A549 (cell line): ENCODE results near the gene RHBDL1. TPM values are rescaled to one million over a fixed set of nuclear protein-coding genes. Genes with fewer than 3 reads are reported as not detected.
A peak's percentile ranks its signal among the peaks of the same experiment; 100 is the strongest.

ENCODE experiments used
- ATAC-seq, 2 experiments: fragments of 200-7000 bp in 1 of 2; fragments of >200 bp in 1 of 2; cut with Nextera tagmentation in 1 of 2; cut with Tn5 transposase in 1 of 2; 3 replicates each; pipeline versions ENCODE4 v1.8.0 to v1.9.1; 2018 to 2020; ENCODE audit warnings: mild to moderate bottlenecking in 1 of 2, moderate library complexity in 1 of 2
- CTCF ChIA-PET: fragments of 300-600 bp; sonication (Branson Sonifier 250); formaldehyde crosslinking; extraction: SDS; loops from one replicate; lab custom pipeline; 2021; ENCODE audit warnings: antibody characterized with exemption, inconsistent platforms; lab: Yijun Ruan, JAX
- POLR2A ChIA-PET: fragments of 350-600 bp; formaldehyde crosslinking; extraction: SDS; loops from one replicate; lab custom pipeline; 2021; ENCODE audit warnings: antibody characterized with exemption, inconsistent platforms; lab: Yijun Ruan, JAX
- DNase-seq, 2 experiments: peaks; one replicate each; pipeline versions ENCODE4 v3.0.0 to v3.0.0-alpha.2; 2011 to 2016; ENCODE audit warnings: low read depth in 1 of 2, low spot score in 1 of 2
- FAIRE-seq: peaks from 2 replicates; lab custom pipeline; 2011; peaks lifted over from hg19 to GRCh38; lab: Jason Lieb, UNC
- H3K27ac ChIP-seq, 2 experiments: fragments of >200 bp; sonication (Bioruptor Twin); formaldehyde crosslinking; 3 replicates each; pipeline ENCODE4 v1.5.1; 2016 to 2017
- H3K4me1 ChIP-seq: fragments of >200 bp; sonication (Bioruptor Twin); formaldehyde crosslinking; 3 replicates; pipeline ENCODE4 v1.6.1; 2016
- H3K4me2 ChIP-seq: fragments of >200 bp; sonication (Bioruptor Twin); formaldehyde crosslinking; 3 replicates; pipeline ENCODE4 v1.6.1; 2016
- H3K4me3 ChIP-seq: fragments of >200 bp; sonication (Bioruptor Twin); formaldehyde crosslinking; 3 replicates; pipeline ENCODE4 v1.5.1; 2016
- H3K9me3 ChIP-seq: fragments of >200 bp; sonication (Bioruptor Twin); formaldehyde crosslinking; 3 replicates; pipeline ENCODE4 v1.6.1; 2016
- BHLHE40 ChIP-seq: IDR thresholded peaks from 2 replicates; pipeline ENCODE4 v1.6.1; 2012; ENCODE audit warnings: low read depth, low read length, inconsistent platforms
- CBX2 ChIP-seq: fragments of 200-600 bp; sonication (generic); IDR thresholded peaks from 2 replicates; pipeline ENCODE4 v1.6.1; 2016; ENCODE audit warnings: low read depth, mild to moderate bottlenecking, borderline replicate concordance
- CEBPB ChIP-seq, 2 experiments: fragments of >200 bp in 1 of 2; sonication (Bioruptor Twin) in 1 of 2; formaldehyde crosslinking in 1 of 2; IDR thresholded peaks; 2 replicates each; pipeline ENCODE4 v1.6.1; 2012 to 2016
- CHD4 ChIP-seq: fragments of 200-600 bp; sonication (generic); IDR thresholded peaks from 2 replicates; pipeline ENCODE4 v1.6.1; 2016; ENCODE audit warnings: antibody characterized with exemption, mild to moderate bottlenecking, borderline replicate concordance
- HDAC2 ChIP-seq: fragments of 200-600 bp; sonication (generic); IDR thresholded peaks from 2 replicates; pipeline ENCODE4 v1.6.1; 2016
- HEYL ChIP-seq: fragments of 250-450 bp; sonication (Bioruptor Pico); IDR thresholded peaks from 2 replicates; pipeline ENCODE4 v1.8.0; 2021; ENCODE audit warnings: mild to moderate bottlenecking, moderate library complexity
- HOXA7 ChIP-seq: fragments of 250-450 bp; sonication (Bioruptor Pico); IDR thresholded peaks from 2 replicates; pipeline ENCODE4 v1.5.0; 2020; ENCODE audit warnings: mild to moderate bottlenecking, moderate library complexity
- HOXB5 ChIP-seq: fragments of 250-450 bp; sonication (Bioruptor Pico); IDR thresholded peaks from 2 replicates; pipeline ENCODE4 v1.5.0; 2020; ENCODE audit warnings: mild to moderate bottlenecking, moderate library complexity
- JUN ChIP-seq, 2 experiments: fragments of >200 bp; sonication (Bioruptor Twin); formaldehyde crosslinking; IDR thresholded peaks; 2 replicates in 1 of 2; 3 replicates in 1 of 2; pipeline ENCODE4 v1.6.1; 2016 to 2017
- KDM1A ChIP-seq: fragments of 200-600 bp; sonication (generic); IDR thresholded peaks from 2 replicates; pipeline ENCODE4 v1.6.1; 2016; ENCODE audit warnings: low read depth, mild to moderate bottlenecking
- MAFK ChIP-seq: fragments of 450-650 bp; IDR thresholded peaks from 2 replicates; pipeline ENCODE4 v1.6.1; 2014; ENCODE audit not compliant: partially characterized antibody
- MAZ ChIP-seq: fragments of 150-350 bp; IDR thresholded peaks from 2 replicates; pipeline ENCODE4 v1.6.1; 2014; ENCODE audit warnings: antibody characterized with exemption, low read depth, low read length, borderline replicate concordance
- PHF8 ChIP-seq: fragments of 200-600 bp; sonication (generic); IDR thresholded peaks from 2 replicates; pipeline ENCODE4 v1.6.1; 2016; ENCODE audit warnings: low read depth, mild to moderate bottlenecking, antibody characterized with exemption, moderate library complexity, borderline replicate concordance
- POLR2A ChIP-seq: IDR thresholded peaks from 2 replicates; pipeline ENCODE4 v1.6.1; 2012; ENCODE audit warnings: mild to moderate bottlenecking, low read length
- POLR2AphosphoS2 ChIP-seq: conservative IDR thresholded peaks from 2 replicates; pipeline ENCODE4 v1.6.1; 2012; ENCODE audit warnings: low read length, improper control_type of control experiment, inconsistent platforms
- RAD21 ChIP-seq, 2 experiments: fragments of >200 bp in 1 of 2; sonication (Bioruptor Twin) in 1 of 2; formaldehyde crosslinking in 1 of 2; IDR thresholded peaks in 1 of 2; conservative IDR thresholded peaks in 1 of 2; 2 replicates in 1 of 2; 3 replicates in 1 of 2; pipeline ENCODE4 v1.6.1; 2012 to 2018; ENCODE audit warnings: inconsistent platforms in 1 of 2
- RARB ChIP-seq: fragments of 250-450 bp; sonication (Bioruptor Pico); IDR thresholded peaks from 2 replicates; pipeline ENCODE4 v1.8.0; 2021; ENCODE audit warnings: mild to moderate bottlenecking, moderate library complexity
- RNF2 ChIP-seq: fragments of 200-600 bp; sonication (generic); IDR thresholded peaks from 2 replicates; pipeline ENCODE4 v1.6.1; 2016; ENCODE audit warnings: low read depth, mild to moderate bottlenecking, antibody characterized with exemption, moderate library complexity, borderline replicate concordance
- ZFP36 ChIP-seq: fragments of 450-650 bp; IDR thresholded peaks from 2 replicates; pipeline ENCODE4 v1.6.1; 2014; ENCODE audit warnings: borderline replicate concordance; ENCODE audit not compliant: partially characterized antibody
- ZNF302 ChIP-seq: fragments of 250-450 bp; sonication (Bioruptor Pico); IDR thresholded peaks from 2 replicates; pipeline ENCODE4 v1.9.0; 2021; ENCODE audit warnings: inconsistent platforms, mild to moderate bottlenecking, moderate library complexity
- ZSCAN20 ChIP-seq: fragments of 250-450 bp; sonication (Bioruptor Pico); IDR thresholded peaks from 2 replicates; pipeline ENCODE4 v1.8.0; 2022; ENCODE audit warnings: mild to moderate bottlenecking, moderate library complexity
- WGBS: methylation state at CpG from one replicate; pipeline ENCODE4 v1.1.6; 2017; ENCODE audit errors: missing lambda C conversion rate; 5-methylcytosine and 5-hydroxymethylcytosine counted together
- polyA plus RNA-seq, 4 experiments: library from polyadenylated mRNA; depleted of rRNA in 3 of 4; stranded (reverse); fragments of >200 nt; fragmentation: RNase III in 1 of 4; extraction: RNeasy Plus Mini Kit Qiagen cat#74134 plus additional on column Dnase treatment in 1 of 4; gene quantifications; 2 replicates in 3 of 4; 3 replicates in 1 of 4; pipeline ENCODE4 v1.2.3, GENCODE V29; 2011 to 2017
- TF ChIP-seq, protein P1 (sequence below): IDR thresholded peaks from 2 replicates; pipeline ENCODE4 v1.6.1; 2012
- TF ChIP-seq, protein P2 (sequence below): fragments of 450-650 bp; IDR thresholded peaks from 2 replicates; pipeline ENCODE4 v1.6.1; 2014; ENCODE audit warnings: antibody characterized with exemption
- TF ChIP-seq, protein P3 (sequence below): fragments of >200 bp; sonication (Bioruptor Twin); formaldehyde crosslinking; IDR thresholded peaks from 2 replicates; pipeline ENCODE4 v1.6.1; 2016
- TF ChIP-seq, protein P4 (sequence below): fragments of 250-450 bp; sonication (Bioruptor Pico); IDR thresholded peaks from 2 replicates; pipeline ENCODE4 v1.5.0; 2020; ENCODE audit warnings: low read depth, mild to moderate bottlenecking, moderate library complexity
- TF ChIP-seq, protein P5 (sequence below): fragments of 200-600 bp; sonication (generic); IDR thresholded peaks from 2 replicates; pipeline ENCODE4 v1.6.1; 2016; ENCODE audit warnings: antibody characterized with exemption, mild to moderate bottlenecking, moderate library complexity
- TF ChIP-seq, protein P6 (sequence below): IDR thresholded peaks from 2 replicates; pipeline ENCODE4 v1.6.1; 2012; ENCODE audit warnings: low read depth, borderline replicate concordance

Gene RHBDL1
- polyA plus RNA-seq, 2 of the 4 experiments (the other 2 are of a cell fraction): 0.56 to 1.4 TPM

DNA sequence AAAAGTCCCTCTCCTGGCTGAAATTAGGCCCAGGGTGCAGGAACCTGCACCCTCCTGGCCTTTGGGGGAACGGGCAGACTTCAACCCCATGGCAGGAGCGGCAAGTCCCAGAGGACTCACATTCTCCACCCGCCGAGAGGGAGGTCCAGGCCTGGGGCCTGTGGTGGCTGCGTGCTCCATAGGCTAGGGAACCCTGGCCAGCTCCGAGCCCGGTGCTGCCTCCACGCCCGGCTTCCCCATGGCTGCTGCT, 50.6 kb downstream of the RHBDL1 start:
- Histone ChIP-seq H3K4me3 (peak overlapping the region; percentile 60; the same call in 1 of the 3 replicates), H3K4me2 (peak overlapping the region; percentile 100), H3K27ac (peak overlapping the region in 1 of 2 experiments; percentile 91; a peak in 4 of 6 replicates), H3K9me3 (no peaks in the 10 kb centered on the region), H3K4me1 (peaks cover 21% of the 10 kb centered on the region)
- DNase-seq (no peak), FAIRE-seq (no peak), ATAC-seq (peak in 1 of 2 experiments; percentile 1; a peak in 2 of 6 replicates)
- WGBS: 84% methylated on average over 9 of the region's 9 CpGs
- 0 out of 2 replicates have a peak, but pooled peaks have one; percentile 4 for TF ChIP-seq POLR2A
- TF ChIP-seq HOXA7 (CRISPR knock-in tag): no peak
- CTCF ChIA-PET: interaction anchor here (0.7 to 28.0 kb wide), 5 partner anchors 6 to 60 kb away, joined by 3 to 656 read pairs (median 17); partner anchors contain the start of genes ANTKMT, CCDC78, CIAO3 and FBXL16
- POLR2A ChIA-PET: interaction anchor here (1.2 to 4.2 kb wide), 2 partner anchors 11 to 14 kb away, joined by 5 to 23 read pairs; partner anchors contain the start of gene METRN

DNA sequence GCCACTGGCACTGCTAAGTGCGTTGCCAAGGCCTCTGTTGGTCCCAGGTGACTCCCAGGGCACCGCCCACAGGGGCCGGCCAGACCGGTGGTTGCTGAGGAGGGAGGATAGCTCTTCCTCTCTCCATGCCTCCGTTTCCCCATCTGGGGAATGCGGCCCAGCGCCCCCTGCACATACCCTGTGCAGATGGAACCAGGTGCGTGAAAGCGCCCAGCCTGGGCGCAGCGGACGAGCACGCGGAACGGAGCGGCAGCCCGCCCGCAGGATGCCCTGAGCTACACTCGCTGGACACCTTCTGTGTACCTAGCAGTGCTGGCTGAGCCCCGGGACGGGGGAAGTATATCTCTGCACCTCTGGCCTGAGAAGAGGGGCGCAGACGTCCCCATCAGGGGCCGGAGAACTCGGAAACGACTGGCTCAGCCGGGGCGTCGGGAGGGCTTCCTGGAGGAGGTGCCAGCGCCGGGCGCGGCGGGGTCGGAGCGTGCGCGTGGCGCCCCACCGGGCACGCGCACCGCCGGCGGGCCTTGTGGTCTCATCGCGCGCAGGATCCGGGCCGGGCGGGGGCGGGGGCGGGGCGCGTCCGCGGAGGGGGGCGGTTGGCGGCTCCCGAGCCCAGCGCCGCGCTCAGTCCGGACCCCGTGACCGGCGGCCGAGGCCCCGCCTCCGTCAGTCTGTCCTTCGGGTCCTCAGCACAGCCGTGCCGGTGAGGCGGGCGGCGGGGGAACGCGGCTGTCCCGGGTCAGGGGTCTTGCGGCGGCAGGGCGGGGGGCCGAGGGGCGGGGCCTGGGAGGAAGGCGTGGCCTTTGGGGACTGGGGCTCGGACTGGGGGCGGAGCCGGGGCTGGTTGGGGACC, 51.2 kb downstream of the RHBDL1 start, which contains the start of the genes CCDC78 and HAGHL:
CCDC78 (minus strand) TSS at position 6 of the 853 bp plus-strand sequence. CDS start 76 bp downstream, outside the sequence.
HAGHL (plus strand) TSS at position 669 of the 853 bp plus-strand sequence. CDS start 404 bp downstream, outside the sequence.
- DNase-seq (no peak), ATAC-seq (peak; percentile 4 to 12; a peak in 4 of 6 replicates), FAIRE-seq (no peak)
- POLR2A ChIA-PET: interaction anchor here (1.2 to 4.2 kb wide), 2 partner anchors 11 to 15 kb away, joined by 5 to 23 read pairs; partner anchors contain the start of gene METRN
- Histone ChIP-seq H3K4me1 (peaks cover 19% of the 10 kb centered on the region), H3K27ac (peak within 1 kb of the TSS; percentile 89 to 91), H3K4me3 (peak within 1 kb of the TSS; percentile 60), H3K9me3 (no peaks in the 10 kb centered on the region), H3K4me2 (peak within 1 kb of the TSS; percentile 100)
- CTCF ChIA-PET: interaction anchor here (0.7 to 28.0 kb wide), 4 partner anchors 6 to 59 kb away, joined by 3 to 656 read pairs (median 336); partner anchors contain the start of genes ANTKMT, CCDC78, CIAO3 and FBXL16
- TF ChIP-seq RARB (no peak), CHD4 (no peak), RNF2 (peak; percentile 66; the same call in 1 of the 2 replicates), ZSCAN20 (CRISPR knock-in tag) (no peak), JUN (IDR thresholded peaks at IDR 0.05) (peak in 1 of 2 experiments; percentile 59; a peak in 2 of 5 replicates), KDM1A (peak; percentile 63; the same call in 1 of the 2 replicates), CBX2 (no peak), ZFP36 (peak; percentile 98), HDAC2 (no peak), POLR2AphosphoS2 (0 out of 2 replicates have a peak, but pooled peaks have one; percentile 45), PHF8 (no peak), ZNF302 (CRISPR knock-in tag) (no peak), MAFK (no peak), MAZ (no peak), CEBPB (IDR thresholded peaks at IDR 0.05) (no peak), HEYL (CRISPR knock-in tag) (no peak), RAD21 (conservative IDR thresholded peaks at IDR 0.05 in 1 of 2, IDR thresholded peaks at IDR 0.05 in 1 of 2) (no peak), HOXB5 (CRISPR knock-in tag) (no peak), BHLHE40 (no peak)
- TF ChIP-seq, protein P1, sequence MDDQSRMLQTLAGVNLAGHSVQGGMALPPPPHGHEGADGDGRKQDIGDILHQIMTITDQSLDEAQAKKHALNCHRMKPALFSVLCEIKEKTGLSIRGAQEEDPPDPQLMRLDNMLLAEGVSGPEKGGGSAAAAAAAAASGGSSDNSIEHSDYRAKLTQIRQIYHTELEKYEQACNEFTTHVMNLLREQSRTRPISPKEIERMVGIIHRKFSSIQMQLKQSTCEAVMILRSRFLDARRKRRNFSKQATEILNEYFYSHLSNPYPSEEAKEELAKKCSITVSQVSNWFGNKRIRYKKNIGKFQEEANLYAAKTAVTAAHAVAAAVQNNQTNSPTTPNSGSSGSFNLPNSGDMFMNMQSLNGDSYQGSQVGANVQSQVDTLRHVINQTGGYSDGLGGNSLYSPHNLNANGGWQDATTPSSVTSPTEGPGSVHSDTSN: peak; percentile 41; the same call in 1 of the 2 replicates
- TF ChIP-seq, protein P2, sequence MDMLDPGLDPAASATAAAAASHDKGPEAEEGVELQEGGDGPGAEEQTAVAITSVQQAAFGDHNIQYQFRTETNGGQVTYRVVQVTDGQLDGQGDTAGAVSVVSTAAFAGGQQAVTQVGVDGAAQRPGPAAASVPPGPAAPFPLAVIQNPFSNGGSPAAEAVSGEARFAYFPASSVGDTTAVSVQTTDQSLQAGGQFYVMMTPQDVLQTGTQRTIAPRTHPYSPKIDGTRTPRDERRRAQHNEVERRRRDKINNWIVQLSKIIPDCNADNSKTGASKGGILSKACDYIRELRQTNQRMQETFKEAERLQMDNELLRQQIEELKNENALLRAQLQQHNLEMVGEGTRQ: no peak
- TF ChIP-seq, protein P3, sequence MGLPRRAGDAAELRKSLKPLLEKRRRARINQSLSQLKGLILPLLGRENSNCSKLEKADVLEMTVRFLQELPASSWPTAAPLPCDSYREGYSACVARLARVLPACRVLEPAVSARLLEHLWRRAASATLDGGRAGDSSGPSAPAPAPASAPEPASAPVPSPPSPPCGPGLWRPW: no peak
- TF ChIP-seq, protein P4, sequence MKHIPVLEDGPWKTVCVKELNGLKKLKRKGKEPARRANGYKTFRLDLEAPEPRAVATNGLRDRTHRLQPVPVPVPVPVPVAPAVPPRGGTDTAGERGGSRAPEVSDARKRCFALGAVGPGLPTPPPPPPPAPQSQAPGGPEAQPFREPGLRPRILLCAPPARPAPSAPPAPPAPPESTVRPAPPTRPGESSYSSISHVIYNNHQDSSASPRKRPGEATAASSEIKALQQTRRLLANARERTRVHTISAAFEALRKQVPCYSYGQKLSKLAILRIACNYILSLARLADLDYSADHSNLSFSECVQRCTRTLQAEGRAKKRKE (CRISPR knock-in tag): no peak
- TF ChIP-seq, protein P5, sequence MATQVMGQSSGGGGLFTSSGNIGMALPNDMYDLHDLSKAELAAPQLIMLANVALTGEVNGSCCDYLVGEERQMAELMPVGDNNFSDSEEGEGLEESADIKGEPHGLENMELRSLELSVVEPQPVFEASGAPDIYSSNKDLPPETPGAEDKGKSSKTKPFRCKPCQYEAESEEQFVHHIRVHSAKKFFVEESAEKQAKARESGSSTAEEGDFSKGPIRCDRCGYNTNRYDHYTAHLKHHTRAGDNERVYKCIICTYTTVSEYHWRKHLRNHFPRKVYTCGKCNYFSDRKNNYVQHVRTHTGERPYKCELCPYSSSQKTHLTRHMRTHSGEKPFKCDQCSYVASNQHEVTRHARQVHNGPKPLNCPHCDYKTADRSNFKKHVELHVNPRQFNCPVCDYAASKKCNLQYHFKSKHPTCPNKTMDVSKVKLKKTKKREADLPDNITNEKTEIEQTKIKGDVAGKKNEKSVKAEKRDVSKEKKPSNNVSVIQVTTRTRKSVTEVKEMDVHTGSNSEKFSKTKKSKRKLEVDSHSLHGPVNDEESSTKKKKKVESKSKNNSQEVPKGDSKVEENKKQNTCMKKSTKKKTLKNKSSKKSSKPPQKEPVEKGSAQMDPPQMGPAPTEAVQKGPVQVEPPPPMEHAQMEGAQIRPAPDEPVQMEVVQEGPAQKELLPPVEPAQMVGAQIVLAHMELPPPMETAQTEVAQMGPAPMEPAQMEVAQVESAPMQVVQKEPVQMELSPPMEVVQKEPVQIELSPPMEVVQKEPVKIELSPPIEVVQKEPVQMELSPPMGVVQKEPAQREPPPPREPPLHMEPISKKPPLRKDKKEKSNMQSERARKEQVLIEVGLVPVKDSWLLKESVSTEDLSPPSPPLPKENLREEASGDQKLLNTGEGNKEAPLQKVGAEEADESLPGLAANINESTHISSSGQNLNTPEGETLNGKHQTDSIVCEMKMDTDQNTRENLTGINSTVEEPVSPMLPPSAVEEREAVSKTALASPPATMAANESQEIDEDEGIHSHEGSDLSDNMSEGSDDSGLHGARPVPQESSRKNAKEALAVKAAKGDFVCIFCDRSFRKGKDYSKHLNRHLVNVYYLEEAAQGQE: no peak
- TF ChIP-seq, protein P6, sequence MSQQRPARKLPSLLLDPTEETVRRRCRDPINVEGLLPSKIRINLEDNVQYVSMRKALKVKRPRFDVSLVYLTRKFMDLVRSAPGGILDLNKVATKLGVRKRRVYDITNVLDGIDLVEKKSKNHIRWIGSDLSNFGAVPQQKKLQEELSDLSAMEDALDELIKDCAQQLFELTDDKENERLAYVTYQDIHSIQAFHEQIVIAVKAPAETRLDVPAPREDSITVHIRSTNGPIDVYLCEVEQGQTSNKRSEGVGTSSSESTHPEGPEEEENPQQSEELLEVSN: no peak
- 26% methylated on average over 28 of the region's 88 CpGs for WGBS
